Mammary epithelial cell (primary cell): ENCODE data around the gene SYTL4.

Experiments
- CTCF ChIP-seq, 2 donors: IDR thresholded peaks in 1 of 2; conservative IDR thresholded peaks in 1 of 2; 2 replicates each; pipeline ENCODE4 v1.5.1; 2011 to 2012; ENCODE audit warnings: inconsistent platforms in 2 of 2, low read length in 2 of 2, mild to moderate bottlenecking in 2 of 2, control low read depth in 1 of 2, low read depth in 1 of 2; ENCODE audit not compliant: insufficient read depth in 1 of 2; ENCODE audit errors: extremely low read depth in 1 of 2
- EZH2 ChIP-seq: IDR thresholded peaks from 2 replicates; pipeline ENCODE4 v1.6.1; 2012; ENCODE audit warnings: low read length, inconsistent platforms, borderline replicate concordance

GRCh38 chrX:100643212-100643611 is 88.7 kb downstream of the SYTL4 start:
- TF ChIP-seq CTCF (conservative IDR thresholded peaks at IDR 0.05 in 1 of 2, IDR thresholded peaks at IDR 0.05 in 1 of 2; ENCODE audit: extremely low read depth in 1 of 2, insufficient read depth in 1 of 2, low read depth in 1 of 2, low read length in 2 of 2) (no peak), EZH2 (no peak)
